Neural cell (in vitro differentiated cells): ENCODE results near the gene VSNL1. TPM values are rescaled to one million over a fixed set of nuclear protein-coding genes. Genes with fewer than 3 reads are reported as not detected.

Experiments
- H2AFZ ChIP-seq: fragments of 200-600, 300-800 bp; sonication (generic), shearing (Covaris generic); 2 replicates; pipeline ENCODE4 v1.6.0; 2014; ENCODE audit warnings: low read depth, mild to moderate bottlenecking, antibody characterized with exemption, low read length, moderate library complexity
- H3F3A ChIP-seq: fragments of 200-600 bp; shearing (Covaris generic); 2 replicates; pipeline ENCODE4 v1.6.1; 2016; ENCODE audit warnings: mild to moderate bottlenecking, moderate library complexity, mixed read lengths, antibody characterized with exemption, low read length; ENCODE audit not compliant: insufficient read depth, poor library complexity, severe bottlenecking
- H3K27ac ChIP-seq: fragments of 200-600, 300-800 bp; sonication (generic), shearing (Covaris generic); 2 replicates; pipeline ENCODE4 v1.5.1; 2014; ENCODE audit warnings: mild to moderate bottlenecking, low read length, moderate library complexity
- H3K27me3 ChIP-seq: fragments of 300-800, 200-600 bp; sonication (generic), shearing (Covaris generic); 2 replicates; pipeline ENCODE4 v1.6.0; 2014; ENCODE audit warnings: mild to moderate bottlenecking, low read depth, low read length, moderate library complexity; ENCODE audit not compliant: insufficient read depth
- H3K36me3 ChIP-seq: fragments of 300-800, 200-600 bp; sonication (generic), shearing (Covaris generic); 2 replicates; pipeline ENCODE4 v1.5.1; 2014; ENCODE audit warnings: mild to moderate bottlenecking, antibody characterized with exemption, low read length, moderate library complexity; ENCODE audit not compliant: insufficient read depth
- H3K4me2 ChIP-seq: fragments of 300-800, 200-600 bp; sonication (generic), shearing (Covaris generic); 2 replicates; pipeline ENCODE4 v1.6.0; 2014; ENCODE audit warnings: mild to moderate bottlenecking, low read length
- H3K4me3 ChIP-seq: fragments of 300-800, 200-600 bp; sonication (generic), shearing (Covaris generic); 2 replicates; pipeline ENCODE4 v1.5.1; 2014; ENCODE audit warnings: mild to moderate bottlenecking, low read length, moderate library complexity
- H3K79me2 ChIP-seq: fragments of 200-600 bp; shearing (Covaris generic); replicated peaks from 2 replicates; pipeline ENCODE4 v1.6.0; 2014; ENCODE audit warnings: mild to moderate bottlenecking, low read length, moderate library complexity; ENCODE audit not compliant: insufficient read depth
- H3K9ac ChIP-seq: fragments of 300-800, 200-600 bp; sonication (generic), shearing (Covaris generic); 2 replicates; pipeline ENCODE4 v1.6.1; 2016; ENCODE audit warnings: mild to moderate bottlenecking, low read length, mixed read lengths
- H3K9me2 ChIP-seq: fragments of 200-600 bp; shearing (Covaris generic); 2 replicates; pipeline ENCODE4 v1.6.1; 2016; ENCODE audit warnings: mild to moderate bottlenecking, low read length, mixed read lengths; ENCODE audit not compliant: insufficient read depth
- H3K9me3 ChIP-seq: fragments of 200-600, 300-800 bp; sonication (generic), shearing (Covaris generic); 2 replicates; pipeline ENCODE4 v1.6.1; 2016; ENCODE audit warnings: mild to moderate bottlenecking, mixed run types, low read length, moderate library complexity, mixed read lengths
- H4K20me1 ChIP-seq: fragments of 200-600 bp; shearing (Covaris generic); 2 replicates; pipeline ENCODE4 v1.6.1; 2016; ENCODE audit warnings: mild to moderate bottlenecking, mixed run types; ENCODE audit not compliant: insufficient read depth
- CTCF ChIP-seq: fragments of 450-650 bp; IDR thresholded peaks from 2 replicates; pipeline ENCODE4 v1.5.1; 2014; ENCODE audit warnings: antibody characterized with exemption, mild to moderate bottlenecking, moderate library complexity; ENCODE audit not compliant: poor library complexity, severe bottlenecking
- EP300 ChIP-seq: fragments of 450-650 bp; conservative IDR thresholded peaks from 2 replicates; pipeline ENCODE4 v1.6.1; 2014; ENCODE audit warnings: antibody characterized with exemption, mild to moderate bottlenecking, moderate library complexity; ENCODE audit not compliant: poor library complexity, severe bottlenecking
- EZH2 ChIP-seq: fragments of 200-600, 300-800 bp; shearing (Covaris generic), sonication (generic); IDR thresholded peaks from 2 replicates; pipeline ENCODE4 v1.6.1; 2014; ENCODE audit warnings: antibody characterized with exemption, low read length, borderline replicate concordance, mild to moderate bottlenecking; ENCODE audit not compliant: insufficient read depth, poor library complexity, severe bottlenecking
- MXI1 ChIP-seq: fragments of 450-650 bp; conservative IDR thresholded peaks from 2 replicates; pipeline ENCODE4 v1.6.1; 2014; ENCODE audit warnings: antibody characterized with exemption, mild to moderate bottlenecking; ENCODE audit not compliant: poor library complexity, severe bottlenecking
- POLR2AphosphoS5 ChIP-seq: IDR thresholded peaks from 2 replicates; pipeline ENCODE4 v1.6.1; 2012
- RAD21 ChIP-seq: fragments of 450-650 bp; conservative IDR thresholded peaks from 2 replicates; pipeline ENCODE4 v1.6.1; 2014; ENCODE audit warnings: antibody characterized with exemption, mild to moderate bottlenecking, moderate library complexity
- REST ChIP-seq: IDR thresholded peaks from 2 replicates; pipeline ENCODE4 v1.6.1; 2012; ENCODE audit warnings: borderline replicate concordance
- SMC3 ChIP-seq: fragments of 450-650 bp; conservative IDR thresholded peaks from 2 replicates; pipeline ENCODE4 v1.6.1; 2014; ENCODE audit warnings: antibody characterized with exemption, mild to moderate bottlenecking, moderate library complexity; ENCODE audit not compliant: poor library complexity
- TAF1 ChIP-seq: IDR thresholded peaks from 2 replicates; pipeline ENCODE4 v1.6.1; 2012; ENCODE audit warnings: low read depth
- polyA plus RNA-seq: library from polyadenylated mRNA; depleted of rRNA; stranded (reverse); fragments of >200 nt; gene quantifications from 2 replicates; pipeline ENCODE4 v1.2.3, GENCODE V29; 2014

Gene VSNL1
- polyA plus RNA-seq, 1 donor from 2014 or later: 69.7 TPM

GRCh38 chr2:17634997-17635396, 94.5 kb downstream of the VSNL1 start:
- H3K27me3 ChIP-seq: no peaks in the 10 kb centered on the region
- no peaks in the 10 kb centered on the region for H3K9me2 ChIP-seq
- no peaks in the 10 kb centered on the region for H3K36me3 ChIP-seq
- no peak overlapping the region for H2AFZ ChIP-seq
- no peaks in the 10 kb centered on the region for H4K20me1 ChIP-seq
- TF ChIP-seq REST: no peak
- TF ChIP-seq EP300: no peak
- TF ChIP-seq CTCF: no peak
- no peak for TF ChIP-seq RAD21
- no peak for TF ChIP-seq EZH2
- TF ChIP-seq MXI1: no peak
- no peak for TF ChIP-seq TAF1
- no peak for TF ChIP-seq SMC3
- TF ChIP-seq POLR2AphosphoS5: no peak
- H3K4me3 ChIP-seq: no peak overlapping the region
- H3K4me2 ChIP-seq: no peak overlapping the region
- no peaks in the 10 kb centered on the region for H3F3A ChIP-seq
- H3K9ac ChIP-seq: no peak overlapping the region
- H3K79me2 ChIP-seq: no peaks in the 10 kb centered on the region
- H3K9me3 ChIP-seq: no peaks in the 10 kb centered on the region
- H3K27ac ChIP-seq: no peak overlapping the region

GRCh38 chr2:17636257-17636656, 95.8 kb downstream of the VSNL1 start:
- TF ChIP-seq CTCF: no peak
- no peak for TF ChIP-seq MXI1
- TF ChIP-seq EP300: no peak
- TF ChIP-seq RAD21: no peak
- TF ChIP-seq POLR2AphosphoS5: no peak
- no peak for TF ChIP-seq REST
- no peak for TF ChIP-seq SMC3
- no peak for TF ChIP-seq EZH2
- TF ChIP-seq TAF1: no peak
- Histone ChIP-seq H3K27me3 (no peaks in the 10 kb centered on the region), H4K20me1 (no peaks in the 10 kb centered on the region), H3K4me3 (no peak overlapping the region), H3K9me3 (no peaks in the 10 kb centered on the region), H3K9ac (no peak overlapping the region), H3K4me2 (no peak overlapping the region), H2AFZ (no peak overlapping the region), H3K79me2 (no peaks in the 10 kb centered on the region), H3F3A (no peaks in the 10 kb centered on the region), H3K27ac (no peak overlapping the region), H3K36me3 (no peaks in the 10 kb centered on the region), H3K9me2 (no peaks in the 10 kb centered on the region)
